K562 (cell line): ENCODE results near the gene DNAH8.

ENCODE experiments used
- ARHGAP35 ChIP-seq: fragments of 450-650 bp; IDR thresholded peaks from 2 replicates; pipeline ENCODE4 v1.6.1; 2018; ENCODE audit not compliant: partially characterized antibody
- CUX1 ChIP-seq: fragments of 200-800 bp; sonication (Bioruptor generic); IDR thresholded peaks from 2 replicates; pipeline ENCODE4 v1.6.1; 2016; ENCODE audit warnings: missing genetic modification characterization, missing compliant biosample characterization
- POLR2AphosphoS5 ChIP-seq: IDR thresholded peaks from 2 replicates; pipeline ENCODE4 v1.6.1; 2011; ENCODE audit warnings: mild to moderate bottlenecking, low read depth, low read length, moderate library complexity; ENCODE audit not compliant: control insufficient read depth, insufficient read depth

GRCh38 chr6:38792356-38792755 is 77.2 kb downstream of the DNAH8 start:
- no peak for TF ChIP-seq POLR2AphosphoS5
- TF ChIP-seq ARHGAP35: no peak
- no peak for TF ChIP-seq CUX1 (CRISPR knock-in tag)
